ENCODE measurements around the gene MED13L.

GRCh38 chr12:116291218-116291617 is 13.7 kb upstream of the MED13L start:
- TF ChIP-seq SIN3A (IDR thresholded peaks at IDR 0.05; ENCODE audit: borderline replicate concordance, insufficient read depth, low read length), result no peak
- no peak for TF ChIP-seq POLR2AphosphoS5 (IDR thresholded peaks at IDR 0.05; ENCODE audit: low read depth, low read length)
- no peak for TF ChIP-seq REST (IDR thresholded peaks at IDR 0.05; ENCODE audit: insufficient read depth in 1 of 2, low read depth in 2 of 2, low read length in 2 of 2)

Data from PFSK-1 (cell line).